Hair follicle dermal papilla cell (primary cell): ENCODE measurements around the gene SLC22A25. TPM values are rescaled to one million over a fixed set of nuclear protein-coding genes. Genes with fewer than 3 reads are reported as not detected.

Experiments used
- total RNA-seq: library from RNA; depleted of rRNA; stranded (reverse); fragments of >200 nt; gene quantifications from 2 replicates; pipeline ENCODE4 v1.2.3, GENCODE V29; 2012

The SLC22A25 gene
- not detected in 2 replicates for total RNA-seq

GRCh38 chr11:63243533-63243932 is at the start of gene SLC22A25:
Gene SLC22A25 (minus strand): TSS chr11:63243599. CDS start chr11:63229652, 13,947 bp downstream.

Other genes with a start within 250 kb of the SLC22A25 start
- not detected in 2 replicates for gene SLC22A8, start 227.8 kb downstream of the SLC22A25 start, total RNA-seq
- gene SLC22A24, start 99.4 kb downstream of the SLC22A25 start, total RNA-seq: not detected in 2 replicates
- not detected in 2 replicates for gene SLC22A9, start 126.2 kb upstream of the SLC22A25 start, total RNA-seq
- gene PLAAT5, start 247.6 kb upstream of the SLC22A25 start, total RNA-seq: not detected in 2 replicates